ENCODE data around the gene CORT. TPM values are rescaled to one million over a fixed set of nuclear protein-coding genes. Genes with fewer than 3 reads are reported as not detected.
A peak's percentile ranks its signal among the peaks of the same experiment; 100 is the strongest.

CORT gene
- total and polyA plus RNA-seq, 2 of the 4 experiments (the other 2 are of a cell fraction), result 0.10 TPM; not detected in 1

GRCh38 chr1:10494754-10495474, 45.1 kb downstream of the CORT start:
- CTCF ChIA-PET, result interaction anchor here (0.6 to 4.2 kb wide), 19 partner anchors 9 to 473 kb away, joined by 3 to 22 read pairs (median 3); no protein-coding TSS in a partner anchor

More at GRCh38 chr1:10494754-10495474, 45.1 kb downstream of the CORT start:
- H2AFZ ChIP-seq (replicated peaks; ENCODE audit: low read length, poor library complexity), result peak overlapping the region; percentile 62
- no peak overlapping the region for H2BK15ac ChIP-seq (ENCODE audit: low read depth, low read length)
- in situ Hi-C loops (cut with MboI; ENCODE audit: low sequenced_read_pairs), result loop anchor here (5.0 kb wide), 1 partner anchor 118 kb away; no protein-coding TSS in a partner anchor
- no peak overlapping the region; the same call in 1 of the 2 replicates for H3K9ac ChIP-seq (ENCODE audit: low read depth, low read length)
- peak overlapping the region; percentile 32; the same call in 1 of the 2 replicates for H2AK5ac ChIP-seq (ENCODE audit: low read depth, low read length)
- POLR2A ChIA-PET (ENCODE audit: unreplicated experiment), result no interaction called here
- no peak overlapping the region for H2BK5ac ChIP-seq (ENCODE audit: low read depth, low read length, poor library complexity, severe bottlenecking)
- peak overlapping the region in 1 of 2 experiments; percentile 67; a peak in 2 of 4 replicates for H4K8ac ChIP-seq (ENCODE audit: low read depth in 2 of 2, low read length in 2 of 2)
- H3K56ac ChIP-seq (ENCODE audit: extremely low read depth, insufficient read depth, low read length), result no peak overlapping the region
- no peaks in the 10 kb centered on the region for H3K27me3 ChIP-seq (ENCODE audit: control insufficient read depth, insufficient read depth, low read length)
- 34% methylated on average over 6 of the region's 15 CpGs; no CpG with 5 or more reads in 1 of the 2 experiments for WGBS, 2 experiments (ENCODE audit: extremely low coverage in 2 of 2, insufficient read length in 1 of 2)
- peaks cover 4% of the 10 kb centered on the region for H3K9me1 ChIP-seq (ENCODE audit: insufficient read depth, low read length)
- peak overlapping the region; percentile 49 for H2AK9ac ChIP-seq (replicated peaks; ENCODE audit: low read depth, low read length, poor library complexity)
- H4K20me1 ChIP-seq (ENCODE audit: insufficient read depth, low read length), result peaks cover 37% of the 10 kb centered on the region
- no peak overlapping the region for H4K91ac ChIP-seq (ENCODE audit: insufficient read depth, low read depth, low read length)
- BruUV-seq (replicated peaks), result no TSS peak
- peaks cover 35 to 73% of the 10 kb centered on the region in 2 experiments for H3K79me1 ChIP-seq (ENCODE audit: low read depth in 1 of 2, low read length in 2 of 2)
- intact Hi-C loops (cut with micrococcal nuclease), result loop anchor here (1.0 to 2.0 kb wide), 3 partner anchors 56 to 118 kb away; partner anchors contain the start of gene CENPS
- DNase-seq (peak; percentile 61), ATAC-seq (ENCODE audit: low read depth) (peak; percentile 95)
- no peak overlapping the region for H3K18ac ChIP-seq (ENCODE audit: low read depth, low read length)
- peak overlapping the region; percentile 87 for H3K4me2 ChIP-seq (ENCODE audit: low read depth, low read length)
- 0 out of 2 replicates have a peak overlapping the region, but pooled peaks have one; percentile 24 for H3K4ac ChIP-seq (ENCODE audit: low read depth, low read length)
- no peak overlapping the region; the same call in 1 of the 2 replicates for H3K4me3 ChIP-seq (ENCODE audit: insufficient read depth, low read depth, low read length)
- 0 out of 2 replicates have a peak overlapping the region, but pooled peaks have one; percentile 10 for H3K14ac ChIP-seq (replicated peaks; ENCODE audit: low read depth, low read length)
- H3K4me1 ChIP-seq (ENCODE audit: control insufficient read depth, insufficient read depth, low read length), result peaks cover 5% of the 10 kb centered on the region
- peak; percentile 84 for TF ChIP-seq RAD21 (IDR thresholded peaks at IDR 0.05; ENCODE audit: low read length)
- no peak for TF ChIP-seq BHLHE40 (IDR thresholded peaks at IDR 0.05; ENCODE audit: low read depth, low read length)
- no peak for TF ChIP-seq FOS (IDR thresholded peaks at IDR 0.05; ENCODE audit: low read depth, low read length)
- TF ChIP-seq CTCF (conservative IDR thresholded peaks at IDR 0.05; ENCODE audit: low read depth, low read length), result peak; percentile 93
- TF ChIP-seq SMC3 (IDR thresholded peaks at IDR 0.05; ENCODE audit: low read depth, low read length), result peak; percentile 62
- no peak for TF ChIP-seq CHD1 (IDR thresholded peaks at IDR 0.05; ENCODE audit: low read depth, low read length)
- peak overlapping the region; percentile 7; the same call in 1 of the 2 replicates for H2BK20ac ChIP-seq (ENCODE audit: low read depth, low read length)
- no peak overlapping the region for H3K27ac ChIP-seq (ENCODE audit: insufficient read depth, low read length)
- dilution Hi-C loops (cut with HindIII; ENCODE audit: low sequenced_read_pairs, unreplicated experiment), result no loop called here
- H3K23ac ChIP-seq (ENCODE audit: low read depth, low read length), result no peak overlapping the region
- no peaks in the 10 kb centered on the region for H3K9me3 ChIP-seq (ENCODE audit: control insufficient read depth, insufficient read depth, low read length)
- peaks cover 3% of the 10 kb centered on the region; the same call in 1 of the 2 replicates for H3K36me3 ChIP-seq (ENCODE audit: control insufficient read depth, insufficient read depth, low read length)
- H4K5ac ChIP-seq (ENCODE audit: low read depth, low read length), result peak overlapping the region; percentile 59; the same call in 1 of the 2 replicates
- H2BK120ac ChIP-seq (ENCODE audit: low read depth, low read length), result no peak overlapping the region
